ENCODE measurements around the gene RTL10.

Gene RTL10

GRCh38 chr22:19854778-19855503 lies at the start of gene RTL10, which contains the start of gene GNB1L:
Gene RTL10, minus strand, starts transcription at chr22:19854874. Its CDS starts 2,613 bp downstream, at chr22:19852261.
Gene GNB1L, minus strand, starts transcription at chr22:19854874. Its CDS starts 33,519 bp downstream, at chr22:19821355.
- peak within 1 kb of the TSS; percentile 98 to 99 for H3K4me3 Mint-ChIP-seq
- H3K9me3 Mint-ChIP-seq: no peaks in the 10 kb centered on the region
- H3K4me1 Mint-ChIP-seq: peaks cover 68% of the 10 kb centered on the region
- ATAC-seq (peak; percentile 92), DNase-seq (peak; percentile 93 to 95)
- no peaks in the 10 kb centered on the region for H3K27me3 Mint-ChIP-seq
- H3K27ac Mint-ChIP-seq: peak within 1 kb of the TSS; percentile 95 to 96

- no peak for DNase-seq
- ATAC-seq: no peak
- no peak overlapping the region for H3K4me3 Mint-ChIP-seq
- no peaks in the 10 kb centered on the region for H3K9me3 Mint-ChIP-seq
- H3K27ac Mint-ChIP-seq: peak overlapping the region in 1 of 2 donors; percentile 69
- no peaks in the 10 kb centered on the region for H3K4me1 Mint-ChIP-seq
- no peaks in the 10 kb centered on the region for H3K27me3 Mint-ChIP-seq
Measured at GRCh38 chr22:19904174-19904856, 49.6 kb upstream of the RTL10 start.

- H3K9me3 Mint-ChIP-seq: no peaks in the 10 kb centered on the region
- H3K4me1 Mint-ChIP-seq: no peaks in the 10 kb centered on the region
- H3K27me3 Mint-ChIP-seq: no peaks in the 10 kb centered on the region
- H3K27ac Mint-ChIP-seq: no peak overlapping the region
- DNase-seq (no peak), ATAC-seq (no peak)
- no peak overlapping the region for H3K4me3 Mint-ChIP-seq
Measured at GRCh38 chr22:19903513-19903912, 48.8 kb upstream of the RTL10 start.

- Mint-ChIP-seq H3K27me3 (no peaks in the 10 kb centered on the region), H3K27ac (no peak overlapping the region), H3K9me3 (no peaks in the 10 kb centered on the region), H3K4me1 (no peaks in the 10 kb centered on the region), H3K4me3 (no peak overlapping the region)
- no peak for ATAC-seq
- no peak for DNase-seq
Measured at GRCh38 chr22:19903031-19903430, 48.4 kb upstream of the RTL10 start.

- Mint-ChIP-seq H3K4me1 (peaks cover 4% of the 10 kb centered on the region), H3K27me3 (no peaks in the 10 kb centered on the region), H3K9me3 (no peaks in the 10 kb centered on the region), H3K4me3 (no peak overlapping the region), H3K27ac (no peak overlapping the region)
- DNase-seq: no peak
- no peak for ATAC-seq
Measured at GRCh38 chr22:19902245-19902715, 47.6 kb upstream of the RTL10 start.

- no peaks in the 10 kb centered on the region for H3K9me3 Mint-ChIP-seq
- H3K27ac Mint-ChIP-seq: no peak overlapping the region
- no peaks in the 10 kb centered on the region for H3K27me3 Mint-ChIP-seq
- H3K4me1 Mint-ChIP-seq: peaks cover 10% of the 10 kb centered on the region
- no peak overlapping the region for H3K4me3 Mint-ChIP-seq
- ATAC-seq (no peak), DNase-seq (no peak)
Measured at GRCh38 chr22:19901577-19902244, 47.0 kb upstream of the RTL10 start.

GRCh38 chr22:19900707-19901436 lies 46.2 kb upstream of the RTL10 start:
- ATAC-seq (no peak), DNase-seq (no peak)
- Mint-ChIP-seq H3K4me1 (peaks cover 18% of the 10 kb centered on the region), H3K27ac (no peak overlapping the region), H3K27me3 (no peaks in the 10 kb centered on the region), H3K9me3 (no peaks in the 10 kb centered on the region), H3K4me3 (no peak overlapping the region)

GRCh38 chr22:19898831-19899567 lies 44.3 kb upstream of the RTL10 start:
- Mint-ChIP-seq H3K27ac (no peak overlapping the region), H3K9me3 (no peaks in the 10 kb centered on the region), H3K4me1 (peaks cover 34% of the 10 kb centered on the region), H3K27me3 (no peaks in the 10 kb centered on the region), H3K4me3 (no peak overlapping the region)
- DNase-seq: no peak
- ATAC-seq: no peak

- ATAC-seq (no peak), DNase-seq (no peak)
- H3K4me3 Mint-ChIP-seq: no peak overlapping the region
- no peaks in the 10 kb centered on the region for H3K9me3 Mint-ChIP-seq
- no peak overlapping the region for H3K27ac Mint-ChIP-seq
- H3K27me3 Mint-ChIP-seq: no peaks in the 10 kb centered on the region
- peaks cover 43% of the 10 kb centered on the region for H3K4me1 Mint-ChIP-seq
Measured at GRCh38 chr22:19898145-19898544, 43.5 kb upstream of the RTL10 start.

GRCh38 chr22:19897726-19898125 lies 43.1 kb upstream of the RTL10 start:
- Mint-ChIP-seq H3K27me3 (no peaks in the 10 kb centered on the region), H3K4me3 (no peak overlapping the region), H3K4me1 (peaks cover 47% of the 10 kb centered on the region), H3K27ac (no peak overlapping the region), H3K9me3 (no peaks in the 10 kb centered on the region)
- ATAC-seq (no peak), DNase-seq (no peak)

- DNase-seq (no peak), ATAC-seq (peak; percentile 35)
- peak overlapping the region in 1 of 2 donors; percentile 29 for H3K4me3 Mint-ChIP-seq
- H3K9me3 Mint-ChIP-seq: no peaks in the 10 kb centered on the region
- H3K27ac Mint-ChIP-seq: peak overlapping the region in 1 of 2 donors; percentile 67
- peaks cover 56% of the 10 kb centered on the region for H3K4me1 Mint-ChIP-seq
- H3K27me3 Mint-ChIP-seq: no peaks in the 10 kb centered on the region
Measured at GRCh38 chr22:19896665-19897355, 42.1 kb upstream of the RTL10 start.

- Mint-ChIP-seq H3K9me3 (no peaks in the 10 kb centered on the region), H3K4me1 (peaks cover 71% of the 10 kb centered on the region), H3K27me3 (no peaks in the 10 kb centered on the region), H3K4me3 (no peak overlapping the region), H3K27ac (peak overlapping the region in 1 of 2 donors; percentile 67)
- ATAC-seq: no peak
- no peak for DNase-seq
Measured at GRCh38 chr22:19895160-19895849, 40.6 kb upstream of the RTL10 start.

GRCh38 chr22:19893363-19893762 lies 38.7 kb upstream of the RTL10 start:
- DNase-seq (no peak), ATAC-seq (no peak)
- H3K4me3 Mint-ChIP-seq: peak overlapping the region in 1 of 2 donors; percentile 6
- no peaks in the 10 kb centered on the region for H3K9me3 Mint-ChIP-seq
- H3K27ac Mint-ChIP-seq: no peak overlapping the region
- H3K27me3 Mint-ChIP-seq: no peaks in the 10 kb centered on the region
- H3K4me1 Mint-ChIP-seq: peaks cover 80% of the 10 kb centered on the region

- DNase-seq: no peak
- no peak for ATAC-seq
- Mint-ChIP-seq H3K4me1 (peaks cover 84% of the 10 kb centered on the region), H3K27me3 (no peaks in the 10 kb centered on the region), H3K9me3 (no peaks in the 10 kb centered on the region), H3K4me3 (peak overlapping the region; percentile 6 to 85), H3K27ac (peak overlapping the region; percentile 35 to 61)
Measured at GRCh38 chr22:19892925-19893324, 38.3 kb upstream of the RTL10 start.

Measured in stimulated activated naive CD8-positive, alpha-beta T cell treated with anti-CD3 and anti-CD28 coated beads, Interleukin-15, amount 100 ng/mL, for 72 hours (primary cell).